Right atrium auricular region (tissue), 2 donors: ENCODE results near the gene MARCHF9. TPM values are rescaled to one million over a fixed set of nuclear protein-coding genes. Genes with fewer than 3 reads are reported as not detected.
A peak's percentile ranks its signal among the peaks of the same experiment; 100 is the strongest.

ENCODE experiments used
- DNase-seq: peaks from one replicate; pipeline ENCODE4 v3.0.0-alpha.2; 2019; ENCODE audit warnings: low spot score
- H3K27ac ChIP-seq, 2 donors: fragments of 200-600 bp; sonication (generic); 1 replicate in 1 of 2; 2 replicates in 1 of 2; pipeline ENCODE4 v1.5.1; 2016 to 2019
- H3K27me3 ChIP-seq, 2 donors: fragments of 200-600 bp; sonication (generic); one replicate each; pipeline versions ENCODE4 v1.5.1 to v1.6.0; 2017 to 2019
- H3K36me3 ChIP-seq: fragments of 200-600 bp; sonication (generic); one replicate; pipeline ENCODE4 v1.5.1; 2016
- H3K4me1 ChIP-seq, 2 donors: fragments of 200-600 bp; sonication (generic); one replicate each; pipeline versions ENCODE4 v1.5.1 to v1.6.0; 2017 to 2019
- H3K4me3 ChIP-seq, 2 donors: fragments of 200-600 bp; sonication (generic); 1 replicate in 1 of 2; 2 replicates in 1 of 2; pipeline ENCODE4 v1.5.1; 2017 to 2019; ENCODE audit warnings: mild to moderate bottlenecking in 1 of 2, moderate library complexity in 1 of 2
- H3K9me3 ChIP-seq, 2 donors: fragments of 200-600 bp; sonication (generic); one replicate each; pipeline ENCODE4 v1.5.1; 2019
- CTCF ChIP-seq, 2 donors: fragments of 200-600 bp; sonication (generic); IDR thresholded peaks; one replicate each; pipeline ENCODE4 v1.5.1; 2019; ENCODE audit warnings: antibody characterized with exemption in 2 of 2
- total RNA-seq, 2 donors: library from RNA; depleted of rRNA; stranded (reverse); fragments of >200 nt; gene quantifications; one replicate each; pipeline ENCODE4 v1.1.0, GENCODE V29; 2016

Gene MARCHF9
- total RNA-seq, 2 donors from 2014 or later: 8.4 to 11.6 TPM

- no peaks in the 10 kb centered on the region for H3K27me3 ChIP-seq
- TF ChIP-seq CTCF (IDR thresholded peaks at IDR 0.05): no peak
- H3K4me3 ChIP-seq: no peak overlapping the region
- no peak overlapping the region for H3K27ac ChIP-seq
- DNase-seq: peak; percentile 36
- peaks cover 54% of the 10 kb centered on the region for H3K36me3 ChIP-seq
- no peaks in the 10 kb centered on the region for H3K9me3 ChIP-seq
- no peaks in the 10 kb centered on the region for H3K4me1 ChIP-seq
Observed at GRCh38 chr12:57715786-57716185, 39.1 kb upstream of the MARCHF9 start.

- Histone ChIP-seq H3K9me3 (no peaks in the 10 kb centered on the region), H3K27me3 (no peaks in the 10 kb centered on the region), H3K27ac (no peak overlapping the region), H3K4me1 (no peaks in the 10 kb centered on the region), H3K4me3 (no peak overlapping the region), H3K36me3 (peaks cover 59% of the 10 kb centered on the region)
- DNase-seq: peak; percentile 26
- TF ChIP-seq CTCF (IDR thresholded peaks at IDR 0.05): no peak
Observed at GRCh38 chr12:57716305-57716704, 38.6 kb upstream of the MARCHF9 start.

GRCh38 chr12:57717131-57717530 is 37.8 kb upstream of the MARCHF9 start:
- Histone ChIP-seq H3K36me3 (peaks cover 64% of the 10 kb centered on the region), H3K9me3 (no peaks in the 10 kb centered on the region), H3K4me1 (no peaks in the 10 kb centered on the region), H3K27ac (no peak overlapping the region), H3K4me3 (no peak overlapping the region), H3K27me3 (no peaks in the 10 kb centered on the region)
- no peak for TF ChIP-seq CTCF (IDR thresholded peaks at IDR 0.05)
- DNase-seq: peak; percentile 9

- H3K4me1 ChIP-seq: no peaks in the 10 kb centered on the region
- H3K9me3 ChIP-seq: no peaks in the 10 kb centered on the region
- no peaks in the 10 kb centered on the region for H3K27me3 ChIP-seq
- H3K36me3 ChIP-seq: peaks cover 64% of the 10 kb centered on the region
- no peak for TF ChIP-seq CTCF (IDR thresholded peaks at IDR 0.05)
- H3K27ac ChIP-seq: no peak overlapping the region
- no peak overlapping the region for H3K4me3 ChIP-seq
- DNase-seq: peak; percentile 42
Observed at GRCh38 chr12:57717846-57718640, 36.9 kb upstream of the MARCHF9 start.

GRCh38 chr12:57718641-57719528 is 36.0 kb upstream of the MARCHF9 start:
- no peaks in the 10 kb centered on the region for H3K9me3 ChIP-seq
- no peak overlapping the region for H3K4me3 ChIP-seq
- H3K36me3 ChIP-seq: peaks cover 64% of the 10 kb centered on the region
- H3K4me1 ChIP-seq: no peaks in the 10 kb centered on the region
- H3K27me3 ChIP-seq: no peaks in the 10 kb centered on the region
- DNase-seq: peak; percentile 30
- no peak for TF ChIP-seq CTCF (IDR thresholded peaks at IDR 0.05)
- no peak overlapping the region for H3K27ac ChIP-seq
